Measurements from ENCODE around the gene UHRF1.
"Not testable (repeated sequence)": the region's sequence is repeated elsewhere in the genome, so short reads cannot be mapped to it uniquely, and the experiment has no call there.

DNA sequence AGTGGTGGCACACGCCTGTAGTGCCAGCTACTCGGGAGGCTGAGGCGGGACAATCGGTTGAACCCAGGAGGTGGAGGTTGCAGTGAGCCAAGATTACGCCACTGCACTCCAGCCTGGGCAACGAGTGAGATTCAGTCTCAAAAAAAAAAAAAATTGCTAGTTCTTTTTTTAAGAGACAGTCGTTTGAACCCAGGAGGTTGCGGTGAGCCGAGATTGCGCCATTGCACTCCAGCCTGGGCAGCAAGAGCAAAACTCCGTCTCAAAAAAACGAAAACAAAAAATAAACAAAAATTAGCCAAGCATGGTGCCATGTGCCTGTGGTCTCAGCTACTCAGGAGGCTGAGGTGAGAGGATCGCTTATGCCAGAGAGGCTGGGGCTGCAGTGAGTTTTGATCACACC is 8.4 kb upstream of the UHRF1 start:
- TF ChIP-seq, protein P1, sequence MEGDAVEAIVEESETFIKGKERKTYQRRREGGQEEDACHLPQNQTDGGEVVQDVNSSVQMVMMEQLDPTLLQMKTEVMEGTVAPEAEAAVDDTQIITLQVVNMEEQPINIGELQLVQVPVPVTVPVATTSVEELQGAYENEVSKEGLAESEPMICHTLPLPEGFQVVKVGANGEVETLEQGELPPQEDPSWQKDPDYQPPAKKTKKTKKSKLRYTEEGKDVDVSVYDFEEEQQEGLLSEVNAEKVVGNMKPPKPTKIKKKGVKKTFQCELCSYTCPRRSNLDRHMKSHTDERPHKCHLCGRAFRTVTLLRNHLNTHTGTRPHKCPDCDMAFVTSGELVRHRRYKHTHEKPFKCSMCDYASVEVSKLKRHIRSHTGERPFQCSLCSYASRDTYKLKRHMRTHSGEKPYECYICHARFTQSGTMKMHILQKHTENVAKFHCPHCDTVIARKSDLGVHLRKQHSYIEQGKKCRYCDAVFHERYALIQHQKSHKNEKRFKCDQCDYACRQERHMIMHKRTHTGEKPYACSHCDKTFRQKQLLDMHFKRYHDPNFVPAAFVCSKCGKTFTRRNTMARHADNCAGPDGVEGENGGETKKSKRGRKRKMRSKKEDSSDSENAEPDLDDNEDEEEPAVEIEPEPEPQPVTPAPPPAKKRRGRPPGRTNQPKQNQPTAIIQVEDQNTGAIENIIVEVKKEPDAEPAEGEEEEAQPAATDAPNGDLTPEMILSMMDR (IDR thresholded peaks at IDR 0.05), result not testable (repeated sequence)
- TF ChIP-seq POLR2A (IDR thresholded peaks at IDR 0.05), result not testable (repeated sequence)
